ENCODE measurements around the gene MTMR1.

MTMR1 gene

DNA sequence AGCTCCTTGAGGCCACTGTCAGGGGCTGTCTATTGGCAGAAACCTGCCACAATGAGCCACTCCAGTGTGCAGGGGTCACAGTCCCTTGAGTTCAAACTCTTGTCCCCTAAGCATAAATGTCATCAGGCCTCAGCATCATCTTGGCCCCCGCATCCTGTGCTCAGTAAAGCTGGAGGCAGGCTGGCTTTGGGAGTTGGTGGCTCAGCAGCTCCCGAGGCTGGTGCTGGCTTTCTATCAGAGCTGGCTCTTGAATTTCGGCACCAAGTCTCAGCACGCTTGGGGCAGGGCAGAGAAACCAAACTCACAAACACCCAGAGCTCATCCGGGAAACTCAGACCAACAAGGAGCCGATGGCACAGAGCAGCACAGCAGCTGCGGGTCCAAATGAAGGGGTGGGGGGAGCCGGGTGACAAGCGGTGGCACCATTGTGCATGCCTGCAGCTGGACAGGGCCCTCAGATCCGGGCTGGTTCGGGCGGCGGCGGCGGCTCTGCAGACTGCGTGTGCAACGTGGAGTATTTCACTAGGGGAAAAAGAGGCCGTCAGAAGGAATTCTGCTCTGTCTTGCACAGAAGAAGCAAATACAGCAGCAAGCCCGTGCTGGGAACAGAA lies 75.5 kb downstream of the MTMR1 start:
- TF ChIP-seq, protein P1, sequence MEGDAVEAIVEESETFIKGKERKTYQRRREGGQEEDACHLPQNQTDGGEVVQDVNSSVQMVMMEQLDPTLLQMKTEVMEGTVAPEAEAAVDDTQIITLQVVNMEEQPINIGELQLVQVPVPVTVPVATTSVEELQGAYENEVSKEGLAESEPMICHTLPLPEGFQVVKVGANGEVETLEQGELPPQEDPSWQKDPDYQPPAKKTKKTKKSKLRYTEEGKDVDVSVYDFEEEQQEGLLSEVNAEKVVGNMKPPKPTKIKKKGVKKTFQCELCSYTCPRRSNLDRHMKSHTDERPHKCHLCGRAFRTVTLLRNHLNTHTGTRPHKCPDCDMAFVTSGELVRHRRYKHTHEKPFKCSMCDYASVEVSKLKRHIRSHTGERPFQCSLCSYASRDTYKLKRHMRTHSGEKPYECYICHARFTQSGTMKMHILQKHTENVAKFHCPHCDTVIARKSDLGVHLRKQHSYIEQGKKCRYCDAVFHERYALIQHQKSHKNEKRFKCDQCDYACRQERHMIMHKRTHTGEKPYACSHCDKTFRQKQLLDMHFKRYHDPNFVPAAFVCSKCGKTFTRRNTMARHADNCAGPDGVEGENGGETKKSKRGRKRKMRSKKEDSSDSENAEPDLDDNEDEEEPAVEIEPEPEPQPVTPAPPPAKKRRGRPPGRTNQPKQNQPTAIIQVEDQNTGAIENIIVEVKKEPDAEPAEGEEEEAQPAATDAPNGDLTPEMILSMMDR (IDR thresholded peaks at IDR 0.05; ENCODE audit: low read depth, low read length, missing control alignments): no peak
- H3K4me3 ChIP-seq (replicated peaks; ENCODE audit: low read depth, low read length): no peak overlapping the region
- DNase-seq (ENCODE audit: extremely low read depth, low read depth): no peak

DNA sequence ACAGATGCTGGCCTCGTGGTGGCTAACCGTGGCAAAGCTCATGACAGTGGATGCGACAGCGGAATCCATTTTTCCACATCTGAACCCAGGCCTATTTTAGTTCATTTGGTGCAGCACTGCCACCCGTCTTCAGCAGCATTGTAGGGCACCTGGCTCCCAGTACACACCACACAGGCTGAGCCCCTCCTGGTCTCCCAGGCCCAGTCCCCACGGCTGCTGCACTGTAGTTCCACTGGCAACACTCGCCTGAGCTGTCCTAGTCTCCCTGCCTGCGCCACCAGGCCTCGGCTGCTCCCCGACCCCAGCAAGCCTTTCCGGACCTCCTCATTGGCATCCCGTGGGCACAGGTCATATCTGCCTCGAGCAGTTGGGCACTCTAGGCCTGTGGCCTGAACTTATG lies 76.2 kb downstream of the MTMR1 start:
- DNase-seq (ENCODE audit: extremely low read depth, low read depth): no peak
- TF ChIP-seq, protein P1 (IDR thresholded peaks at IDR 0.05; ENCODE audit: low read depth, low read length, missing control alignments): no peak
- H3K4me3 ChIP-seq (replicated peaks; ENCODE audit: low read depth, low read length): no peak overlapping the region

DNA sequence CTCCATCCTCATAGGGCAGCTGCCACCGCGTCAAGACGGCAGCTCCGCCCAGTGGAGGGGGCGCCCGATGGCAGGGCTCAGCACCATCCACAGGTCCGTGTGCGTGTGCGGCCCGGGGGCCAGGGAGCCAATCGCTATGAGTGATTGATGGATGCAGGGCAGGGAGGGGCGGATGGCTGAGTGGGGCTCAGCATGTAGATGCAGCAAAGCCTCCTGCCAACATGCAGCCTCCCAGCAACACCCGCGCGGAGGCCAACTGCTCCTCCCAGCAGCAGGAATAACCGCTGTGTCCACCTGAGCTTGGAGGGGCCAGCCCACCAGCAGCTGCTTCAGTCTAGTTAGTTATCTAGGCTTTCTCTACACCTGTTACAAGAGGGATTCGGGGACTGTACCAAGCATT lies 77.4 kb downstream of the MTMR1 start:
- DNase-seq (ENCODE audit: extremely low read depth, low read depth): no peak
- H3K4me3 ChIP-seq (replicated peaks; ENCODE audit: low read depth, low read length): no peak overlapping the region
- TF ChIP-seq, protein P1 (IDR thresholded peaks at IDR 0.05; ENCODE audit: low read depth, low read length, missing control alignments): no peak

DNA sequence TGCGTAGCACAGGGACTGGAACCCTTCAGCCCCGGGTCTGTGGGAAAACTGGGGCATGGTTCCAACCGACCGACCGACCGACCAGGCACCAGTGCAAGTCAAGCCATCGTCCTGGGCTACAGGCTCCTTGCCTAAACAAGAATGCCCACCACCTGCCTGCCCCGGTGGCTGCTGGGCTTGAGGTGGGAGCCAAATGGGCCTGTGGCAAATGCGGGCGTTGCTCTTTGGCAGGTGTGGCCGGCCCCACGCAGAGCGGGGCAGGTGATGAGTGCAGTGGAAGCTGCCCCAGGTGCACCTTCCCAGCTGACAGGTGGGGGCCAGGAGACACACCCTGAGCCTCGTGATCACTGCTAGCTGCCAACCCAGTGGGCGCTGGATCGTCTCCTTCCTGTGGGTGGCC lies 77.9 kb downstream of the MTMR1 start:
- TF ChIP-seq, protein P1 (IDR thresholded peaks at IDR 0.05; ENCODE audit: low read depth, low read length, missing control alignments): no peak
- no peak overlapping the region for H3K4me3 ChIP-seq (replicated peaks; ENCODE audit: low read depth, low read length)
- DNase-seq (ENCODE audit: extremely low read depth, low read depth): no peak

DNA sequence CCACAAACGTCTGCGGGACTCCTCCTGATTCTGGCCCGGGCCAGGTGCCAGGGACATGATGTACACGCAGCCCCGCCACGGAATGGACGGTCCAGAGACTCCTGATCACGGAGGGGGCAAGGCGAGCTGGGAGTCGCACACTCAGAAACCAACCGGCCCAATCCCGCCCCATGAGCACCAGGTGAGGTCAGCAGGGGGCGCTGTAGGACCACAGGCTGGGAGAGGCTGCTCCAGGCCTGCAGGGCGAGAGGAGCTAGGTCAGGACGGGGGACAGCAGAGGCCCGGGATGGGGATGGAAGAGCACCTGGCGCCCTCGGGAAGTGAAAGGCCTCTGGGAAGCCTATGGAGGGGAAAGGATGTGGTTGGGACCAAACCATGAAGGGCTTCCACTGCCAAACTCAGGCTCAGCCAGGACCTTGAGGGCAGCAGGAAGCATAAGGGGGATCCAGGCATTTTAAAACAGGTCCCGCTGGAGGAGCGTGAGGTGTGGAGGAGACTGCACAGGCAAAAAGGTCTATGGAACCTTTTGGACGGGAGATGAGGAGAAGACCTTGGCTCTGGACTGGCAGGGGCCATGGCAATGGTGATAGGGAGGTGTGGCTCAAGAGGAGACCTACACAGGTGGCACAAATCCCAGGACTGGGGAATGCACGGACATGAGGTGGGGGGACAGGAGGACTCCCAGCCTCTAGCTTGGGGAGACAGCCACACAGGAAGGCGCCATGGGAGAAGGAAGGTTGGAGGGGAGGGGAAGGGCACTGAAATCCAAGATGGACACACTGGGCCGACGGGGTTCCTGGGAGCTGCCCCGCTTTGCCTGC lies 79.2 kb downstream of the MTMR1 start:
- no peak overlapping the region for H3K4me3 ChIP-seq (replicated peaks; ENCODE audit: low read depth, low read length)
- TF ChIP-seq, protein P1 (IDR thresholded peaks at IDR 0.05; ENCODE audit: low read depth, low read length, missing control alignments): peak; percentile 77
- peak; percentile 22 for DNase-seq (ENCODE audit: extremely low read depth, low read depth)

DNA sequence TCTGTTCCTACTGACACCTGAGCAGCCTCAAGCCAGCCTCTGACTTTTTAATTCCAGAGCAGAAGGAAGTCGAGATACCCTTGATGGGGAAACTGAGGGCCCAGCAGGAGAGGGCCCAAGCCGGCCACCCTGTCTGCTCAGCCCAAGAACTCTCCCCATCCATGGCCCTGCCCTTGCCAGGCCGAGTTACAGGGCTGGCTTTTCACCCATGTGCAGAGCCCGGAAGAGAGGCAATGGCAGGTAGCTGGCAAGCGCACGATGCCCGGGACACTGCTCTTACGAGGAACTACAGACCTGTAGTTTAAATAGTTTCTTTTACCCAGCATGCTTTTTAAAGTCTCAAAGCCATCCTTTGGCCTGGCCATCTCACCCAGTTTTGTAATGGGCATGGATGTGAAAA lies 79.9 kb downstream of the MTMR1 start:
- DNase-seq (ENCODE audit: extremely low read depth, low read depth): no peak
- H3K4me3 ChIP-seq (replicated peaks; ENCODE audit: low read depth, low read length): no peak overlapping the region
- TF ChIP-seq, protein P1 (IDR thresholded peaks at IDR 0.05; ENCODE audit: low read depth, low read length, missing control alignments): no peak

Data from HFF-Myc (cell line).